Tibial nerve (tissue), 4 donors: ENCODE results near the gene CDX1. TPM values are rescaled to one million over a fixed set of nuclear protein-coding genes. Genes with fewer than 3 reads are reported as not detected.

Source experiments
- DNase-seq, 2 donors: peaks; one replicate each; pipeline ENCODE4 v3.0.0-alpha.2; 2019; ENCODE audit warnings: low spot score in 2 of 2
- H3K27ac ChIP-seq, 4 donors: fragments of 200-600 bp; sonication (generic) in 3 of 4; one replicate each; pipeline ENCODE4 v1.5.1; 2017 to 2019; ENCODE audit warnings: mild to moderate bottlenecking in 1 of 4
- H3K27me3 ChIP-seq, 2 donors: fragments of 200-600 bp; sonication (generic) in 1 of 2; one replicate each; pipeline versions ENCODE4 v1.5.1 to v1.6.0; 2017 to 2019
- H3K36me3 ChIP-seq, 3 donors: fragments of 200-600 bp; sonication (generic); one replicate each; pipeline ENCODE4 v1.5.1; 2018 to 2019
- H3K4me1 ChIP-seq, 4 donors: fragments of 200-600 bp; sonication (generic) in 3 of 4; one replicate each; pipeline ENCODE4 v1.5.1; 2017 to 2019
- H3K4me3 ChIP-seq, 4 donors: fragments of 200-600 bp; sonication (generic) in 3 of 4; one replicate each; pipeline ENCODE4 v1.5.1; 2017 to 2019; ENCODE audit warnings: mild to moderate bottlenecking in 1 of 4, moderate library complexity in 1 of 4
- H3K9me3 ChIP-seq, 4 donors: fragments of 200-600 bp; sonication (generic) in 3 of 4; one replicate each; pipeline ENCODE4 v1.5.1; 2017 to 2019
- EP300 ChIP-seq, 2 donors: sonication (generic); formaldehyde crosslinking; IDR thresholded peaks; one replicate each; pipeline ENCODE4 v1.6.1; 2017; ENCODE audit warnings: antibody characterized with exemption in 2 of 2, mild to moderate bottlenecking in 1 of 2
- POLR2A ChIP-seq, 2 donors: fragments of 450-650 bp; IDR thresholded peaks; one replicate each; pipeline ENCODE4 v1.6.1; 2017; ENCODE audit warnings: antibody characterized with exemption in 2 of 2, mild to moderate bottlenecking in 2 of 2, moderate library complexity in 2 of 2
- WGBS, 2 donors: methylation state at CpG; one replicate each; pipeline ENCODE4 v1.1.5; 2018; 5-methylcytosine and 5-hydroxymethylcytosine counted together
- total RNA-seq, 4 donors: library from RNA; depleted of rRNA; stranded (reverse); fragments of >200 nt; gene quantifications; one replicate each; pipeline ENCODE4 v1.1.0, GENCODE V29; 2016
- TF ChIP-seq, protein P1 (sequence below), 5 experiments: fragments of 200-600 bp in 3 of 5; fragments of 450-650 bp in 2 of 5; sonication (generic) in 3 of 5; IDR thresholded peaks; one replicate each; pipeline ENCODE4 v1.5.1; 2016 to 2019; ENCODE audit warnings: antibody characterized with exemption in 5 of 5, mild to moderate bottlenecking in 3 of 5, moderate library complexity in 2 of 5

CDX1 gene
- total RNA-seq, 4 donors from 2014 or later: 0.22 to 2.5 TPM; not detected in 2

DNA sequence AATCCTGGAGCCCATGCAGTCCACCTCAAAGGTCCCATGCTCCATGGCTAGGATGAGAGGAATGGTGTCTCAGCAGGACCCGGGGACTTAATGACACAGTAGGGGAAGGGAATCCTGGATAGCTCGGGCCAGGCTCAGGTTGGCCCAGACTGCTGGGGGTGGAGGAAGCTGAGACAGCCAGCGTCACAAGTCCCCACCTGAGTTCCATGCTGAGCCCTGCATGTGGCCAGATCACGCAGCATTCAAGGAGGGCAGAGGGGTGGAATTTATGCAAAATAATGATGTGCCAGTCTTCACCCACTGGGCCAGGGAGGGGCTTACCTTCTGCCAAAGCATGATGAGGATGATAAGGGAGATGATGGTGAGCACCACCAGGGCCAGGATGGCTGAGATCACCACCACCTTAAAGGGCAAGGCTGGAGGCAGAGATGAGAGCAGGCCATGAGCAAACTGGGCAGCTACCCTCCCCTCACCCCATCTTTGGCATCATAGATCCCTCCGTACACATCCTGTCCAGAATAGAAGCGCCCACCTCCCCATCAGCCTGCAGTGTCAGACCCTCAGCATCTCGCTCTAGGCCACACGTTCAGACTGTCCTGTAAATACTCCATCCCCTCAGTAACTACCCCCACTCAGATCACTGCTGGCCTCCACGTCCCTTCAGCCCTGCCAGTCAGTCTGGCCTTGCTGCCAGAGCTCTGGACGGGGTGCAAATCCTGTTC lies 40.2 kb upstream of the CDX1 start:
- Histone ChIP-seq H3K4me3 (no peak overlapping the region), H3K27me3 (no peaks in the 10 kb centered on the region), H3K27ac (peak overlapping the region in 1 of 4 donors; percentile 59), H3K4me1 (peaks cover 0 to 38% (median 4%) of the 10 kb centered on the region in 4 donors), H3K36me3 (peaks cover 2 to 96% (median 13%) of the 10 kb centered on the region in 3 donors), H3K9me3 (no peaks in the 10 kb centered on the region)
- 86 to 90% methylated on average over 10 of the region's 10 CpGs for WGBS, 2 donors
- TF ChIP-seq, protein P1, sequence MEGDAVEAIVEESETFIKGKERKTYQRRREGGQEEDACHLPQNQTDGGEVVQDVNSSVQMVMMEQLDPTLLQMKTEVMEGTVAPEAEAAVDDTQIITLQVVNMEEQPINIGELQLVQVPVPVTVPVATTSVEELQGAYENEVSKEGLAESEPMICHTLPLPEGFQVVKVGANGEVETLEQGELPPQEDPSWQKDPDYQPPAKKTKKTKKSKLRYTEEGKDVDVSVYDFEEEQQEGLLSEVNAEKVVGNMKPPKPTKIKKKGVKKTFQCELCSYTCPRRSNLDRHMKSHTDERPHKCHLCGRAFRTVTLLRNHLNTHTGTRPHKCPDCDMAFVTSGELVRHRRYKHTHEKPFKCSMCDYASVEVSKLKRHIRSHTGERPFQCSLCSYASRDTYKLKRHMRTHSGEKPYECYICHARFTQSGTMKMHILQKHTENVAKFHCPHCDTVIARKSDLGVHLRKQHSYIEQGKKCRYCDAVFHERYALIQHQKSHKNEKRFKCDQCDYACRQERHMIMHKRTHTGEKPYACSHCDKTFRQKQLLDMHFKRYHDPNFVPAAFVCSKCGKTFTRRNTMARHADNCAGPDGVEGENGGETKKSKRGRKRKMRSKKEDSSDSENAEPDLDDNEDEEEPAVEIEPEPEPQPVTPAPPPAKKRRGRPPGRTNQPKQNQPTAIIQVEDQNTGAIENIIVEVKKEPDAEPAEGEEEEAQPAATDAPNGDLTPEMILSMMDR (IDR thresholded peaks at IDR 0.05): no peak
- TF ChIP-seq POLR2A (IDR thresholded peaks at IDR 0.05): no peak
- no peak for TF ChIP-seq EP300 (IDR thresholded peaks at IDR 0.05)
- DNase-seq: no peak

DNA sequence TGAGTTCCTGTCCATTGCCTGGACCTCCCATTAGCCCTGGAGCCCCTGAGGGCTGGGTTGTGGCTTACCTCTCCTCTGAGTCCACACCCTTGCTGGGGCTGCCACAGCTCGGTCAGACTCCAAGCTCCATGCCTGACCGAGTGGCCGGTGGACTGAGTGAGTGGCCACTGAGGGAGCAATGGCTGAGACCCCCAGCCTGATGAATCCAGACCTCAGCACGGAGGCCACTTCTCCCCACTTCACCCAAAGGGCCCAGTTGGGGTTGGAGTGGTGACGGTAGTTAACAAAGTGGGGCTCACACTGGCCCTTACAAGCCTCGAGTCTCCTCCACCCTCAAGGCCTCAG lies 39.7 kb upstream of the CDX1 start:
- Histone ChIP-seq H3K36me3 (peaks cover 2 to 96% (median 13%) of the 10 kb centered on the region in 3 donors), H3K27ac (peak overlapping the region in 1 of 4 donors; percentile 59)

DNA sequence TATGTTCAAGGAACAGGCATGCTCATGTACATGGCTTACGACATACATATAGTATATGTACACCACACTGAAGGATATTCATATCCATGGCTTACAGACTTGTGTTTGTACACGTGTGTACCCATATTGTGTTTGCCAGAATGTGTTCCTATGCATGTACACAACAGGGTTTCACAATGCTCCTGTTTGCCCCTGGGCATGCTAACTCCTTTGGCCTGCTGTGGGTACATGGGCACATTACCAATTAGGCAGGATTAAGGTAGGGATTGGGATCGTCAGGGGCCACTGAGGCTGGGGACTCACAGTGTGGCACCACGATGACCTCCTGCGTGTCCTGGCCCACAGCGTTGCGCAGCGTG lies 37.1 kb upstream of the CDX1 start:
- H3K9me3 ChIP-seq: no peaks in the 10 kb centered on the region
- peaks cover 0 to 54% (median 12%) of the 10 kb centered on the region in 4 donors for H3K4me1 ChIP-seq
- H3K27me3 ChIP-seq: no peaks in the 10 kb centered on the region
- WGBS, 2 donors: 70 to 74% methylated on average over 4 to 8 of the region's 8 CpGs
- no peak for DNase-seq
- H3K36me3 ChIP-seq: peaks cover 0 to 96% (median 2%) of the 10 kb centered on the region in 3 donors
- H3K27ac ChIP-seq: peak overlapping the region in 2 of 4 donors; percentile 60 to 97
- TF ChIP-seq EP300 (IDR thresholded peaks at IDR 0.05) (no peak), POLR2A (IDR thresholded peaks at IDR 0.05) (no peak)
- TF ChIP-seq, protein P1 (IDR thresholded peaks at IDR 0.05): no peak
- H3K4me3 ChIP-seq: no peak overlapping the region

More for the DNA sequence above, 39.7 kb upstream of the CDX1 start:
- 78 to 87% methylated on average over 4 to 6 of the region's 6 CpGs for whole genome bisulfite sequencing, 2 donors
- TF ChIP-seq EP300 (IDR thresholded peaks at IDR 0.05) (no peak), POLR2A (IDR thresholded peaks at IDR 0.05) (no peak)
- TF ChIP-seq, protein P1 (IDR thresholded peaks at IDR 0.05): no peak
- DNase-seq: no peak
- Histone ChIP-seq H3K9me3 (no peaks in the 10 kb centered on the region), H3K4me1 (peaks cover 0 to 44% (median 6%) of the 10 kb centered on the region in 4 donors), H3K27me3 (no peaks in the 10 kb centered on the region), H3K4me3 (no peak overlapping the region)

DNA sequence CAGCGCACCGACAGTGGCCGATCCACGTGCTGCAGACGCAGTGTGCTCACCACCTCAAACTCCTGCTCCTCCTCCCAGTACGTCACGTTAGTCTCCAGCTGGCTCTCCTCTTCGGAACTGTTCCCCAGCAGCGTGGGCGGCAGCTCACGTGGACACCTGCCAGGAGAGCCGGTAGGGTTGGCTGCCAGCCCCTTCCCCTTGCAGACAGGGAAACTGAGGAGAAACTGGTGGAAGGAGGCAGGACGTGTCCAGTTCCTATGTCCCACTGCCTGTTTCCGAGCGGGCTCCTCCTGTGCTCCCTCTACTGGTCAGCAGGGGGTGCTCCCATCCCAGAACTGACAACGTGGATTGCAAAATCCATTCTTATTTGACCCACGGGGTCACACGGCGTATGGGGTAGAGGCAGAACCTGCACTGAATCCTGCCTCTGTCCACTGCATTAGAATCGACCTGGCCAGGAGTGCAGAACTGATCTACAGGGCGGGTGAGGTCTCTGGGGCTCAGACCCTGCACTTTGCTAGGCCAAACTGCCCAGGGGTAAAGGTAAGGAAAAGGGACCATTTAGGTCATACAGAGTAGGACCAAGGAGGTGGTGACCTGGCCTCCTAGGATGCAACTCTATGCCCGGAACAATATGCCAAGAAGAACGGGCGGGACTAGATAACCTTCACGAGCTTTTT lies 36.6 kb upstream of the CDX1 start:
- DNase-seq: peak; percentile 72 to 85
- no peaks in the 10 kb centered on the region for H3K9me3 ChIP-seq
- peak overlapping the region in 3 of 4 donors; percentile 13 to 97 (median 60) for H3K27ac ChIP-seq
- no peak overlapping the region for H3K4me3 ChIP-seq
- 26 to 31% methylated on average over 19 to 24 of the region's 25 CpGs for WGBS, 2 donors
- peaks cover 0 to 59% (median 12%) of the 10 kb centered on the region in 4 donors for H3K4me1 ChIP-seq
- TF ChIP-seq EP300 (IDR thresholded peaks at IDR 0.05) (peak in 1 of 2 donors; percentile 66), POLR2A (IDR thresholded peaks at IDR 0.05) (no peak)
- TF ChIP-seq, protein P1 (IDR thresholded peaks at IDR 0.05): peak; percentile 90 to 98 (median 96)
- H3K36me3 ChIP-seq: peaks cover 0 to 96% (median 2%) of the 10 kb centered on the region in 3 donors
- H3K27me3 ChIP-seq: no peaks in the 10 kb centered on the region

DNA sequence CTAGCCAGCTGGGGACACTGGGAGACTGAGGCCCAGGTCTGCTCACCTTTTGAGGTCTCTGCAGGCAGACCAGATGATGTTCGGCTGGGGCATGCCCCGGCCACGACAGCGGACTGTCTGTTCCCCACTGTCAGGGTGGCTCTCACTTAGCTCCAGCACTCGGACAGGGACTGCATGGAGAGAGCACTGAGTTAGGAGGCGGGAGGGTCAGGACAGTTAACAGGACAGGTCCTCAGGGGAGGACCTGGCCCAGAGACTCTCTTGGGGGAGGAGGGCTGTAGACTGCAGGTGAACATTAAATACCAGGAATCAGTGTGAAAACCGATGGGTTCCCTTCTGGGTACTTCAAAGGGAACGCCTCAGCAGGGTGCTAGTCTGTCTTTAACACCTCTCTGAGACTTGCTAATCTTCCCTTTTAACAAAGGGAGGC lies 36.1 kb upstream of the CDX1 start:
- peaks cover 0 to 96% (median 2%) of the 10 kb centered on the region in 3 donors for H3K36me3 ChIP-seq
- peaks cover 0 to 65% (median 12%) of the 10 kb centered on the region in 4 donors for H3K4me1 ChIP-seq
- H3K27me3 ChIP-seq: no peaks in the 10 kb centered on the region
- H3K9me3 ChIP-seq: no peaks in the 10 kb centered on the region
- no peak for DNase-seq
- TF ChIP-seq, protein P1 (IDR thresholded peaks at IDR 0.05): no peak
- TF ChIP-seq EP300 (IDR thresholded peaks at IDR 0.05) (no peak), POLR2A (IDR thresholded peaks at IDR 0.05) (no peak)
- WGBS, 2 donors: 61 to 67% methylated on average over 8 of the region's 8 CpGs
- peak overlapping the region in 3 of 4 donors; percentile 13 to 97 (median 60) for H3K27ac ChIP-seq
- H3K4me3 ChIP-seq: no peak overlapping the region
